HL-60 (cell line): ENCODE results near the gene CYSRT1.

Experiments
- DNase-seq, 2 experiments: peaks; one replicate each; pipeline ENCODE4 v3.0.0-alpha.2; 2010 to 2020; ENCODE audit warnings: low read depth in 1 of 2, low spot score in 1 of 2
- H3K27ac ChIP-seq: fragments of 250-450 bp; sonication (Bioruptor Pico); replicated peaks from 2 replicates; pipeline ENCODE4 v1.5.1; 2020; ENCODE audit warnings: mild to moderate bottlenecking, moderate library complexity
- H3K27me3 ChIP-seq: fragments of 250-450 bp; sonication (Bioruptor Pico); 2 replicates; pipeline ENCODE4 v1.5.1; 2021; ENCODE audit warnings: mild to moderate bottlenecking, moderate library complexity; ENCODE audit not compliant: insufficient read depth, poor library complexity, severe bottlenecking
- H3K4me3 ChIP-seq: replicated peaks from 2 replicates; pipeline ENCODE4 v1.5.1; 2011; ENCODE audit warnings: mild to moderate bottlenecking, control low read depth, low read length; ENCODE audit not compliant: insufficient read depth
- CTCF ChIP-seq: IDR thresholded peaks from one replicate; pipeline ENCODE4 v1.5.1; 2011; ENCODE audit warnings: low read length, control low read depth, inconsistent platforms; ENCODE audit not compliant: insufficient read depth
- GABPA ChIP-seq: IDR thresholded peaks from 2 replicates; pipeline ENCODE4 v1.6.1; 2012; ENCODE audit warnings: low read depth
- POLR2AphosphoS5 ChIP-seq: IDR thresholded peaks from 2 replicates; pipeline ENCODE4 v1.6.1; 2012; ENCODE audit warnings: low read depth
- REST ChIP-seq: IDR thresholded peaks from 2 replicates; pipeline ENCODE4 v1.6.1; 2012; ENCODE audit warnings: low read depth; ENCODE audit not compliant: insufficient replicate concordance
- SPI1 ChIP-seq: IDR thresholded peaks from 2 replicates; pipeline ENCODE4 v1.6.1; 2012; ENCODE audit warnings: low read depth, mild to moderate bottlenecking, borderline replicate concordance

Gene CYSRT1

GRCh38 chr9:137230705-137231371 is 5.9 kb downstream of the CYSRT1 start, which contains the start of gene SLC34A3:
TSS of gene SLC34A3 (plus strand) at chr9:137230901. CDS start at chr9:137231703, 802 bp downstream.
- Histone ChIP-seq H3K27ac (no peak within 1 kb of the TSS), H3K4me3 (no peak within 1 kb of the TSS), H3K27me3 (peaks cover 13% of the 10 kb centered on the region)
- DNase-seq = no peak
- no peak for TF ChIP-seq SPI1

- no peak for DNase-seq
- no peak for TF ChIP-seq GABPA
- Histone ChIP-seq H3K4me3 (no peak overlapping the region), H3K27me3 (peaks cover 14% of the 10 kb centered on the region), H3K27ac (no peak overlapping the region)
These were observed 6.5 kb downstream of the CYSRT1 start for GRCh38 chr9:137231372-137232039.

DNA sequence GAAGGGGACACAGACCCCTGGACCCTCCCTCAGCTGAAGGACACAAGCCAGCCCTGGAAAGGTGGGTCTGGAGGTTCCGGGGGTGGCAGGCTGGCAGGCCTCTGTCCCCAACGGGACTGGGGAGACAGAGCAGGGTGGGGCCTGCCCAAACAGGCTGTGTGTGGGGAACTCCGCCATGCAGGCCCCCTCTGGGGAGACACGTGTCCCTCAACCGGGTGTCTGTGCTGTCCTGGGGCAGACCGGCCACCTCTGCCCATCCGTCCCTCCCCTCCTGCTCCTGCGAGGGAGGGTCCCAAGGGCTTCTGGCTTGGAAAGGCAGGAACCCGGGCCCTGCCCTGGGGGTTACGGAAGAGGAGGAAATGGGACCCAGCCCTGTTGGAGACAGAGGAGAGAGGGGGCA is 7.1 kb downstream of the CYSRT1 start:
- no peak for DNase-seq
- Histone ChIP-seq H3K27me3 (peaks cover 14% of the 10 kb centered on the region), H3K4me3 (no peak overlapping the region), H3K27ac (no peak overlapping the region)
- TF ChIP-seq SPI1 (no peak), CTCF (no peak), GABPA (no peak), REST (no peak), POLR2AphosphoS5 (no peak)

GRCh38 chr9:137232510-137232909 is 7.5 kb downstream of the CYSRT1 start:
- TF ChIP-seq REST = no peak
- TF ChIP-seq CTCF = no peak
- DNase-seq = no peak
- H3K27ac ChIP-seq = no peak overlapping the region
- no peak overlapping the region for H3K4me3 ChIP-seq
- peaks cover 14% of the 10 kb centered on the region for H3K27me3 ChIP-seq
